ENCODE measurements around the gene SATL1.

DNA sequence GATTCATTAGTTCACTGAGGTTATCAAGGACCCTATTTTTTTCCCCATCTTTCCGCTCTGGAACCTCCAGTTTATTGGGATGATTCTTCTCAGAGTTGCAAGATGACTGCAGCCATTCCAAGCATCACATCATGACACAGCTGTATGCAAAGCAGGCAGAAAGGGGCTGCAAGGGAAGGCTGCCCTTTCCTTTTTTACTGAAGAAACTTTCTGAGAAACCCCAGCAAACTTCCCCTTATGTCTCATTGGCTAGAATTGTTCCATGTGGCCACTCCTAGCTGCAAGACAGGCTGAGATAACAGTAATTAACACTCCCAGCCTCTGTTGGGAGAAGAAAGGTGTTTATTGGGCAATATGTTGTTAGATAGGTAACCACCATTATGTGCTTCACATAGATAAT is 102.6 kb downstream of the SATL1 start:
- TF ChIP-seq EP300 (IDR thresholded peaks at IDR 0.05) = no peak
- TF ChIP-seq, protein P1, sequence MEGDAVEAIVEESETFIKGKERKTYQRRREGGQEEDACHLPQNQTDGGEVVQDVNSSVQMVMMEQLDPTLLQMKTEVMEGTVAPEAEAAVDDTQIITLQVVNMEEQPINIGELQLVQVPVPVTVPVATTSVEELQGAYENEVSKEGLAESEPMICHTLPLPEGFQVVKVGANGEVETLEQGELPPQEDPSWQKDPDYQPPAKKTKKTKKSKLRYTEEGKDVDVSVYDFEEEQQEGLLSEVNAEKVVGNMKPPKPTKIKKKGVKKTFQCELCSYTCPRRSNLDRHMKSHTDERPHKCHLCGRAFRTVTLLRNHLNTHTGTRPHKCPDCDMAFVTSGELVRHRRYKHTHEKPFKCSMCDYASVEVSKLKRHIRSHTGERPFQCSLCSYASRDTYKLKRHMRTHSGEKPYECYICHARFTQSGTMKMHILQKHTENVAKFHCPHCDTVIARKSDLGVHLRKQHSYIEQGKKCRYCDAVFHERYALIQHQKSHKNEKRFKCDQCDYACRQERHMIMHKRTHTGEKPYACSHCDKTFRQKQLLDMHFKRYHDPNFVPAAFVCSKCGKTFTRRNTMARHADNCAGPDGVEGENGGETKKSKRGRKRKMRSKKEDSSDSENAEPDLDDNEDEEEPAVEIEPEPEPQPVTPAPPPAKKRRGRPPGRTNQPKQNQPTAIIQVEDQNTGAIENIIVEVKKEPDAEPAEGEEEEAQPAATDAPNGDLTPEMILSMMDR (IDR thresholded peaks at IDR 0.05) = no peak

Data from ovary (tissue), 3 donors.